Brain microvascular endothelial cell (primary cell): ENCODE results near the gene RHBDL1.
A peak's percentile ranks its signal among the peaks of the same experiment; 100 is the strongest.

Source experiments
- DNase-seq: peaks from one replicate; pipeline ENCODE4 v3.0.0-alpha.2; 2020
- H3K27ac ChIP-seq: fragments of 250-450 bp; sonication (Bioruptor Pico); 2 replicates; pipeline ENCODE4 v1.5.1; 2020; ENCODE audit warnings: mild to moderate bottlenecking, moderate library complexity
- H3K27me3 ChIP-seq: fragments of 250-450 bp; sonication (Bioruptor Pico); replicated peaks from 2 replicates; pipeline ENCODE4 v1.5.1; 2020; ENCODE audit warnings: mild to moderate bottlenecking
- H3K36me3 ChIP-seq: fragments of 250-450 bp; sonication (Bioruptor Pico); replicated peaks from 2 replicates; pipeline ENCODE4 v1.5.1; 2020; ENCODE audit warnings: mild to moderate bottlenecking
- H3K4me3 ChIP-seq: 2 replicates; pipeline ENCODE4 v1.5.1; 2011; ENCODE audit warnings: low read depth, mild to moderate bottlenecking, control low read depth, low read length, moderate library complexity
- CTCF ChIP-seq: IDR thresholded peaks from 2 replicates; pipeline ENCODE4 v1.5.1; 2011; ENCODE audit warnings: low read depth, mild to moderate bottlenecking, moderate library complexity, low read length, control low read depth, inconsistent platforms; ENCODE audit errors: missing control alignments
- in situ Hi-C: cut with HindIII; loops from 2 replicates; pipeline ENCODE4 v1.10.0; 2017; ENCODE audit warnings: low sequenced_read_pairs, low pct_ligation_motif_present

Gene RHBDL1

DNA sequence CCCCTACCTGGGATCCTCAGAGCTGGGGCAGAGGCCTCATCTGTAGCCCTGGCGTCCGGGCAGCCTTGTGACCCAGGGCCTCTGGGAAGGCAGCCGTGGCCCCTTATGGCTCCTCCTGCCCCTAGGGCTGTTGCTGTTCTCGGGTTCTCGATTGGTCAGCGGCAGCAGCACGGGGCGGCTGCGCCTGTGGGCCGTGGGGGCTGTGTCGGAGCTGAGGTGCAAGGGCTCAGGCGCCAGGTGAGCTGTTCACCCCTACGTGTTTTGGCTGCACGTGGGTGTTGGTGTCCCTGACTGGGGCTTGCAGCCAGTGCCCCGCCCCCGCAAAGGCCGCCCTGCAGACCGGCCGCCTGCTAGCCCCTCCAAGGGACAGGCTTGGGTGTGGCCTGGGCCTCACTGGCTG lies 13.4 kb upstream of the RHBDL1 start:
- in situ Hi-C loops, result no loop called here
- Histone ChIP-seq H3K4me3 (no peak overlapping the region), H3K27ac (no peak overlapping the region), H3K27me3 (no peaks in the 10 kb centered on the region), H3K36me3 (peaks cover 6% of the 10 kb centered on the region)
- no peak for DNase-seq
- no peak for TF ChIP-seq CTCF

DNA sequence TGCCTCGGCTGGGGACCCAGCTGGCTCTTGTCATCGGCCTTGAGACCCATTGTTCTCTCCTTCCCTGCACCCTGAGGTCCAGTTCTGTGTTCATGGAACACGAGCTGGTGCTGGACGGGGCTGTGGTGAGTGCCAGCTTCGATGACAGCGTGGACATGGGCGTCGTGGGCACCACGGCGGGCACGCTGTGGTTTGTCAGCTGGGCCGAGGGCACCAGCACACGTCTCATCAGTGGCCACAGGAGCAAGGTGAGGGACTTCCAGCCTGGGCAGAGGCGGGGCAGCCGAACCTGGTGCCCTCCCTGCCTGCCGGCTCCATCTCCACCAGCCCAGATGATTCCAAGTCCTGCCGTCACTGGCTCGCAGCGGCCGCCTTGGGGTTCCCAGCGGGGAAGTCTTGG lies 12.9 kb upstream of the RHBDL1 start:
- in situ Hi-C loops, result no loop called here
- H3K4me3 ChIP-seq, result no peak overlapping the region
- no peak overlapping the region for H3K27ac ChIP-seq
- no peaks in the 10 kb centered on the region for H3K27me3 ChIP-seq
- no peak for DNase-seq
- H3K36me3 ChIP-seq, result peaks cover 6% of the 10 kb centered on the region
- TF ChIP-seq CTCF, result no peak

DNA sequence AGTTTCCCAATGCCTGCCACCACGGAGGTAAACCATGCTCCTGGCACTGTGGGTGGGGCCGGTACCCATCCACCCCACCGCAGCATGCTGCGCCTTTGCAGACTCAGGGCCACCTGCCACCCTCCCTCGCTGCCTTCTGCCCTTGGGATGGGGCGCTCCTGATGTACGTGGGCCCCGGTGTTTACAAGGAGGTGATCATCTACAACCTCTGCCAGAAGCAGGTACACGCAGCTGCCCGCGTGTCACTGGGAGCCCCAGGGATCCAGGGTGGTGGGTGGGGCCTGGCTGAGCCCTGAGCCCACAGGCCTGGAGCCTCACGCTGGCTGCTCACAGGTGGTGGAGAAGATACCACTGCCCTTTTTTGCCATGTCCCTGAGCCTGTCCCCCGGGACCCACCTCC lies 8.9 kb upstream of the RHBDL1 start:
- H3K27ac ChIP-seq, result no peak overlapping the region
- H3K36me3 ChIP-seq, result peaks cover 24% of the 10 kb centered on the region
- in situ Hi-C loops, result no loop called here
- no peak overlapping the region for H3K4me3 ChIP-seq
- no peak for TF ChIP-seq CTCF
- no peak for DNase-seq
- no peaks in the 10 kb centered on the region for H3K27me3 ChIP-seq

GRCh38 chr16:667113-667779 lies 8.2 kb upstream of the RHBDL1 start:
- no peak overlapping the region for H3K4me3 ChIP-seq
- in situ Hi-C loops, result no loop called here
- DNase-seq, result no peak
- no peak overlapping the region for H3K27ac ChIP-seq
- TF ChIP-seq CTCF, result no peak
- H3K27me3 ChIP-seq, result no peaks in the 10 kb centered on the region
- peaks cover 29% of the 10 kb centered on the region for H3K36me3 ChIP-seq

DNA sequence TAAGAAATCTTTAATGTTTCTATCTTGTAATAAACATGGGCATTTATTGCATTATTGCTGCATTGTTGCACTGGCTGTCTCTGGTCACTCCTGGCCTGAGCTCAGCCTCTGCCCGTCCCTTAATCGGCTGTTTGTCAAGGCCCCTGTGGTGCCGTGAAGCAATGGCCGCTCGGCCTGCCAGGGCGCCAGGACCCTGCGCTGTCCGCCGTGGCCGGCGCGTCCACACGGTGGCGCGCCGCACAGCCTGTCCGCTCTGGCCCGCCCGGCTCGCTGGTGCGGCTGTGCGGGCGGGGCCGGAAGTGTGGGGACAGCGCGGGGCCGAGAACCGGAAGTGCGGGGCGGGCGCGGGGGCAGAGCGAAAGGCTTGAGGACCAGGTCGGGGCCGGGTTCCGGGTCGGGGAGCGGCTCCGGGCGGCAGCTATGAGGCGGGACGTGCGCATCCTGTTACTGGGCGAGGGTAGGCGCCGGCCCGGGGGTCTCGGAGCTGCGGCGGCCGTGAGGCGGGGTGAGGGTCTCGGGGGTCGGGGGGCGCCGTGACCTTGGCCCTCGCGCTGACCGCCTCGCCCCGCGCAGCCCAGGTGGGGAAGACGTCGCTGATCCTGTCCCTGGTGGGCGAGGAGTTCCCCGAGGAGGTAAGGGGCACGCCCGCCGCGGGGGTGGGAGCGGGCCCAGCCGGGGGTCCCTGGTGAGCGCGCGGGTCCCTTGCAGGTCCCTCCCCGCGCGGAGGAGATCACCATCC lies 7.5 kb upstream of the RHBDL1 start, which contains the start of gene RHOT2:
Gene RHOT2 (plus strand): TSS at position 353 of the 739 bp plus-strand sequence. CDS start 68 bp downstream, at position 421.
- peak; percentile 80 for DNase-seq
- peak within 1 kb of the TSS; percentile 44 for H3K27ac ChIP-seq
- peak within 1 kb of the TSS; percentile 85 for H3K4me3 ChIP-seq
- in situ Hi-C loops, result no loop called here
- peak; percentile 57 for TF ChIP-seq CTCF
- no peaks in the 10 kb centered on the region for H3K27me3 ChIP-seq
- H3K36me3 ChIP-seq, result peaks cover 36% of the 10 kb centered on the region
